Right renal pelvis (tissue), 4 donors: ENCODE data around the gene SLC30A2. TPM values are rescaled to one million over a fixed set of nuclear protein-coding genes. Genes with fewer than 3 reads are reported as not detected.

Experiments
- DNase-seq, 4 donors: peaks; one replicate each; pipeline ENCODE4 v3.0.0-alpha.2; 2013; ENCODE audit warnings: low read depth in 4 of 4, low spot score in 3 of 4, missing footprints in 1 of 4
- polyA plus RNA-seq, 4 donors: library from polyadenylated mRNA; unstranded; fragments of 120-200 nt; gene quantifications; one replicate each; pipeline ENCODE4 v1.2.1, GENCODE V29; 2013; ENCODE audit not compliant: insufficient read length in 4 of 4

The SLC30A2 gene
- polyA plus RNA-seq, 4 donors = 3.1 to 6.8 (median 4.8) TPM

DNA sequence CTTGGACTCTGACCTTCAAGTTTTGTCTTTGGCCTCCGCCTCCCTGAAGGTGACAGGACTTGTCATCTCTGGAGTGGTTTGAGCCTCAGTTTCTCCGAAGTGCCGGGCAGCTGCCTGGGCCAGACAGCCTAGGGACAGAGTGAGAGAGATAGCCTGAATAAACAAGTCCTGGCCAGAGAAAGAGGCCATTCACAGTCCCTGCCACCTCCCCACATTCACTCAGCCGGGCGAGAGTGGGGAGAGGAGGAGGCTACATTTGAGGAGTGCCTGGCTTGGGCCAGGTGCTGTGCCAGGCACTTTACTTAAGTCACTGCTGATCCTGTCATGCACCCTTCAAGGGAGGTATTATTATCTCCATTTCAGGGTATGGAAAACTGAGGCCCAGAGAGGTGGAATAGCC, 20.9 kb downstream of the SLC30A2 start:
- DNase-seq = no peak

DNA sequence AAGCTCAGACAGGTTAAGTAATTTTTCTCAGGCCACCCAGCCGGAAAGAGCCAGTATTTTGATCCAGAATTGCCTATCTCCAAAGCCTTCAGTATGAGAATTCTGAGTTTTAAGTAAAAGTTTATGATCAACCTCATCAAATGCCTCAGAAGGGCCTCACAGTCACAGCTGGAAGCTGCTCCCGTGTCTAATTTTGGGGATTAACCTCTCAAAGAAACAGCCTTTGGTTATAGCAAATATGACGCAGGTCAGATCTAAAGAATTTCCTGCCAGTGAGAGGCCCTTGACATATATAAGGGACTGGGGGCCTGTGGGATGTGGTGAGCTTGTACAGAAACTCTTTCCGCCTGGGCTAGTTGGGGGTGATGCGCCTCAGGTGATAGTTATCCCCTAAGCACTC, 22.1 kb downstream of the SLC30A2 start:
- DNase-seq = no peak

DNA sequence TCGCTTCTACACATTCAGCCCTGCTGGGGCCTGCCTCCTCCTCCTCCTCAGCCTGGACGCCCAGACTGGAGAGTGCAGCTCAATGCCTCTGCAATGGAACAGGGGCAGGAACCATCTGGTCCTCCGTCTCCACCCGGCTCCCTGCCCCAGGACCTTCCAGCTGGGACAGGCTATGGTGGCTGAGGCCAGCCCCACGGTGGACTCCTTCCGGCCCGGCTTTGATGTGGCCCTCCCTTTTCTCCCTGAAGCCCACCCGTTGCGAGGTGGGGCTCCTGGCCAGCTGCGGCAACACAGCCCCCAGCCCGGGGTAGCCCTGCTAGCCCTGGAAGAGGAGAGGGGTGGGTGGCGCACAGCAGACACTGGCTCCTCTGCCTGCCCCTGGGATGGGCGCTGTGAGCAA, 22.9 kb downstream of the SLC30A2 start:
- DNase-seq = no peak

DNA sequence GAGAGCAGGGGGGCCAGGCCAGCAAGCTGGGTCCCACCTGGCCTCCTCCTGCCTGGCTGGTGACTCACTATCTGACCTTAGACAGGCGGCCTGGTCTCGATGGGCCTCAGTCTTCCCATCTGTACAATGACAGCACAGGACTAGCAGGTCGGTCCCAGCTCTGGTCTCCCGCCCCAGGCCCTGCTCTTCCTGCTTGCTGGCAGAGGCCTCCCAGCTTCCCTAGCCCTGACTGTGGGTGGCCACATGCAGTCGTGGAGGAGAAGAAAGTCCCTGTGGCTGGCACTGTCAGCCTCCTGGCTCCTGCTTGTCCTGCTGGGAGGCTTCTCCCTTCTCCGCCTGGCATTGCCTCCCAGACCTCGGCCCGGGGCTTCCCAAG, 23.5 kb downstream of the SLC30A2 start:
- DNase-seq = no peak

DNA sequence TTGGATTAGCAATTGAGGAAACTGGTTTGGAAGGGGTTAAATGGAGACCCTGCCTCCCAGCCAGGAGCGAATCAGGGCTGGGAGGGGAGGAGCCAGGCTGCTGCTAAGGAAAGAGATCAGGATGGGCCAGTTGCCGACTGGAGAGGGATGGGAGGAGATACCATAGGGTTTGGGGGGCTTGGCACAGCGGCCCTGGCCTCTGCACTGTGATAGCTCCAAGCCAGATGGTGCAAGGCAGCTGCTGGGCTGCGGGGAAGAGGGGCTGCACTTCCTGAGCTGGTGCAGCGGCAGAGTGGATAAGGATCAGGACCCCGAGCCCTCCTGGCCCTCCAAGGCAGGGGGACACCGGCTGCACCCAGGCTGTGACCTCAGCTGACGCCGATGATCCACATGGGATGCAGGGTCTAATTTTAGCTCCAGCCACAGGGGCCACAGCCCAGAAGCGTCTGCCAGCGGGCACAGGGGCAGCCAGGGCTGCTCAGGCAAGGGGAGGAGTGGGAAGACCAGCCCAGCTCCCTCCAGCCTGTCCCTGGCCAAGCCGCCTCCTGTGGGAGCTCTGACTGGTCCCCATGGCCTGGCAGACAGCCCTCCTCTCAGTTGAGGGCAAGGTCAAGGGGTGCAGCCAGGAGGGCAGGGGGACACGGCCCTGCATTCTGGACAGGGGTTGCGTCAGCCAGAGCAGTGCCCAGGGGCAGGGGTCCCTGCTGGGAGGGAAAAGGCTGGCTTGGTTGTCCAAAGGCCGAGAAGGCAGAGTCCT, 24.1 kb downstream of the SLC30A2 start, which contains the start of gene EXTL1:
TSS of gene EXTL1 (plus strand) at position 129 of the 757 bp plus-strand sequence. CDS start 872 bp downstream, outside the sequence.
- DNase-seq = peak in 1 of 4 donors; percentile 38

DNA sequence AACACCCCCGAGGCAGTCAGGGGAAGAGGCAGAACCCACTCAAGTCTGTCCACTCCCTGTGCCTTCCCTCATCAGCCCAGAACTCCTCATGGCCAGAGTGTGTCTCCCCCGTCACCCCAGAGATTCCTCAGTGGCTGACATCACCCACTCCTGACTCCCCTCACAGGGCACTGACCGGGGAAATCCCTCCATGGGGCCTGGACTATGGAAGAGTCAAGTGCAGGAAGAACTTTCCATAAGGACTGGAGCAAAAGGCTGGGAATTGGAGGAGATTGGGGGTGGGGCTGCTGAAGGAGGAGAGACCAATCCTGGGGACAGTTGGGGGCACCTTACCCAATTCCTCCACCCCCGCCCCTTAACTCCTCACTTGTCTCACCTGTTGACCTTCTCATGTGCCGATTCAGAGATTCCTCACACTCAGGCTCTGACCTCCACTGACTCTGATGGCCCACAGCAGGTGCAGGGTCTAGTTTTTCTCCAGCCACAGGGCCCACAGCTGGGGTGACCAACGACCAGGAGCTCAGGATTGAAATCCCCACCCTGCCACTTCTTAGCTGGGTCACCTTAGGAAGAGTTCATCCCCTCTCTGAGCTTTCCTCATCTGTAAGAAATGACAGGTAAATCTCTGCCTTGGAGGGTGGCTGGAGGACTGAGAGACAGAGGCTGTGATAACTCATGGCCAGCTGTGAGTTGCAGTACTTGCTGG, 24.8 kb downstream of the SLC30A2 start:
- DNase-seq = no peak

DNA sequence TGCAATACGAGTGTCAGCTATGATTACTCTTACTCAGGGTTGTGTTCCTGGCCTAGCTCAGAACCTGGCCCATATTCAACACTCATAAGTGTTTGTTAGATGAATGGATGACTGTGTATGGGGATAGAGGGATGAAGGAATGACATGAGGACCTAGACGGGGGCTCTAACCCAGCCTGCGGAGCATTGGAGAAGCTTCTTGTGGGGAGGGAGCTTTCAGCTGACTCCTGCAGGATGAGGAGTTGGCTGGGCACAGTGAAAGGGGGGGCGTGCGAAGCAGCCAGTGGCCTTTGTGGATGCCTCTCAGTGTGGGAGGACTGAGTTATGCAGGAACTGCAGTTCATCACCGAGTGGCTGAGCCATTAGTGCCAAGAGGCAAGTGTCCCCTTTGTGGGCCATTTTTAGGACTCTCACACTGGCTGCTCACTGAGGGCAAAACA, 25.6 kb downstream of the SLC30A2 start:
- no peak for DNase-seq

DNA sequence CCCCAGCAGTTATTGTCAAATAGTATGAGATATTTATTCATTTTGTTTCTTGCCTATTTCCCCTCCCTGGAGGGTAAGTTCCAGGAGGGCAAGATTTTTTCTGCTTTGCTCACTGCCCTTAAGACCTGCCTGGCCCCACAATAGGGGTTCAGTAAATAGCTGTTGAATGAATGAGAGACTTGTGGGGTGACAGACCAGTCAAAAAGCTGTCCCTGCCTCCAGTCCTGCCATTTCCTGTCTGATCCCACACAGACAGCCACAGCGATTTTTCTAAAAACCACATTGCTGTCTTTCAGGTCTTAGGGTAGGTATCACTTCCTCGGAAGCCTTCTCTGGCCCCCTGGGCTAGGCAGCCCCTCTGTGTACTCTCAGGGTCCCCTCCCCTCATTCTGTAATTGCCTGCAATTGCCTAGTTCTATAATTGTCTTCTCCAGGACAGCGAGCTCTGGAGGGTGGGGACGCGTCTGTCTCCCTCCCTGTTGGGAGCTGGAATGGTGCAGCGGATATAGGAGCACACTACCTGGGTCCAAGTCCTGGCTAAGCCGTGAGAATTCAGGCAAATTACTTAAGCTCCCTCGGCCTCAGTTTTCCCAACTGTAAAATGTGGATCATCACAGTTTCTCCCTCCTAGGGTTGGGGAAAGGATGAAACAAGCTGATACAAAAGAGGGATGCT, 26.1 kb downstream of the SLC30A2 start:
- DNase-seq = no peak

DNA sequence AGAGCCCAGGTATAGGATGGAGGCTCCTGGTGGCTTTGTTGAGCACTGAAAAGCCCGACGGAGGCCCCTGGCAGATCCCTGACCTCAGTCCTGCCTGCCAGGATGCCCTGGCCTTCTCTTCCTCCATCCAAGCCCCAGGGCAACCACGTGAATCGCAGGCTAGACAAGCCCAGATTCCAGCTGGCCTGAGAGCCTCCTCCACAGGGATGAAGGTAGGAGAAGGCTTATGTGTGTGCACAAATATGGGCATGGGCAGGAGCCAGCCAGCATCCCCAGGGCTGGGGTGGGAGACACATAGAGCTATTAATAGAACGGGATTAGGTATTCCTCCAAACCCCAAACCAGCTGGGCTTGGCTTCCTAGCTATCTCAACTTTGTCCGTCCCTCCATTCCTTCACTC, 28.3 kb downstream of the SLC30A2 start:
- DNase-seq = no peak

DNA sequence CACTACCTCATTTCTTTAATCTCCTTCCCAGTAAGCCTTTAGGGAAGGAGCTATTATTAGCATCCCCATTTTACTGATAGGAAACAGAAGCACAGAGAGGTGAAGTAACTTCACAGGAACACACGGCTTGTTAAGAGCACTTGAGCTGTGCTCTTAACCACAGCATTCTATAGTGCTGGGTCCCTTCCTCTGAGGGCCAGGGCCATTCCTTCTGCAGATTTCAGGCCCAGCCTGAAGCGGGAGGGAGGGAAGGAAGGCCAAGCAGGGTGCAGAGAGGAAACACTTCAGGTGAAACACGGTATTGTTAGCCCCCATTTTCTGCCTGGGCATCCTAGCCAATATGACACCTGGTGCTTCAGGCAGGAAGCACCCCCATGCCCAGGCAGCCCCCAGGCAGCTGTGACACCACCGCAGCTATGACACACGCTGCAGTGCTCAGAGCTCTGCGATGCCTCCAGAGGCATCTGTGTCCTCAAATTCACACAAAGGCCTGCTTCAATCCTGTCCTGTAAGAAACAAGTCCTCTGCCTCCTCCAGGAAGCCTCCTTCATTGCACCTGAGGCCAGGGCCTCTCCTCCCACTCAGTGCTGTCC, 28.9 kb downstream of the SLC30A2 start:
- no peak for DNase-seq

DNA sequence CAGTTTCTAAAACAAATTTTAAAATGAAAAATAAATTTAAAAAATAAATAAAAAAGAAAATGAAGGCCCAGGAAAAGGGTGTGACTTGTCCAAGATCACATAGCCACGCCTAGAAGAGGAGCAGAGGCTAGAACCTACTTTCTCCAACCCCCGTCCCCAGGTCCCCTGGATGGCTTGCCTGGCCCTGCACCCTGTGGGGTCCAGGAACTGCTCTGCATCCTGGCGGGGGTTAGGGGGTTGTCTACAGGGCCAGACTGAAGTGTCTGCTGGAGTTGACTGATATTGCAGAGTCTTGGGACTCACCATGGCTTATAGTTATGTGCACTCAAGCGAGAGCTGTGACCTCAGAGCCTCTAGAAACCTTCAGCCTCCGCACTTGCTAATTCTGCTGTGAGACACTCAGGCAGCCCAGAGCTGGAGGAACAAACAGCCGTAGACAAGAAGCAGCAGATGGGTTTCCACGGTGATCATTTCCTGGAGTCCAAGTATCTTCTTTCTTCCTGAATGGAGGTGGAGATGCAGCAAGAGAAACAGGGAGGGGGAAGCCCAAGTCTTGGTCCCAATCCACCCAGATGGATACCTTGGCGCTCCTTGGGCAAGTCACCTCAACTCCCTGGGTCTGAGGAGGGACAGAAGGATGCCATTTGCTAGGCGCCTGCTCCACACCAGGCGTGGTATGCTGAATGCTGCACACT, 29.5 kb downstream of the SLC30A2 start:
- no peak for DNase-seq

DNA sequence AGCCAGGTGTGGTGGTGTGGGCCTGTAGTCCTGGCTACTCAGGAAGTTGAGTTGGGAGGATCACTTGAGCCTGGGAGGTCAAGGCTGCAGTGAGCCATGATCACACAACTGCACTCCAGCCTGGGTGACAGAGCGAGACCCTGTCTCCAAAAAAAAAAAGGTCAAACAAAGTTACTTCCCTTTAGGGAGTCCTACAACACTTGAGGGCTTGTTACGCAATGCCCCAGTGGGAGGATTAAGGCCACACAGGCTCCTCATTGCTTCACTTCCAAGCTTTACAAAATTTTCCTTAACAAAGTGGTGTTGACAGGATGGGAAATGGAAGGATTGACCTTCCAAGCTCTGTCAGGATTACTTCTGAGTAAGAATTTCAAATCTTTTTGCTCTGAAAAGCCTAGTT, 30.6 kb downstream of the SLC30A2 start:
- no peak for DNase-seq

DNA sequence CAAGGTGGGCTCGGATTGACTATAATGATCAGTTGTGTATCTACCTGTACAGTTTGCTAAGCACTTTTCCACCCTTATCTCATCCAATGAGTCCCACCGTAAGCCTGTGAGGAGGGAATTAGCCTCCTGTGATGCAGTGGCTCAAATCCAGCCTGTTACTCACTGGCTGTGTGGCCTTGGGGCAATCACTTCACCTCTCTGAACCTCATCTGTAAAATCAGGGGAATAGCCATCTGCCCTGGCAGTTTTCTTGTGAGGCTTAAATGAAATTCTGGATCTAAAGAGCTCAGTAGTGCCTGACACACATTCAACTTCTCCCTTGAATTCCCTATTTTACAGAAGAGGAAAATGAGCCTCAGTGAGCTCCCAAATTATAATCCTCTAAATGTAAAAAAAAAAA, 31.7 kb downstream of the SLC30A2 start:
- no peak for DNase-seq

DNA sequence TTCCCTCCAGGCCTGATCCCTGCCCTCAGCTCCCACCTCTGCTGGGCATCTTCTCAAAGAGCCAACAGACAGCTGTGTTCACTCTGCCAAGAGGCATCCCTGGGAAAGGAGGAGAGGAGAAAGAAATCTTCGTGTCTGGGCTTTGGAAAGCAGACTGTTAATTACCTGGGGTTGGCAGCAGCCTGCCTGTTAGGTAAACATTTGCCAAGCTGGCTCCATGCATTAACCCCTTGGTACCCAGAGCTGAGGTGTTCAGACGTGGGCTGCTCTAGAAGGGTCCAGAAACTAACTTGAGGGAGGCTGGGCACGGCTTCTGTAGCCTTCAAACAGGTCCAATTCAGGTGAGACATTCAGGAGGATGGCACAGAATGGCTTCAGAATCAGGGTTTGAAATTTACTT, 33.1 kb downstream of the SLC30A2 start:
- DNase-seq = no peak

DNA sequence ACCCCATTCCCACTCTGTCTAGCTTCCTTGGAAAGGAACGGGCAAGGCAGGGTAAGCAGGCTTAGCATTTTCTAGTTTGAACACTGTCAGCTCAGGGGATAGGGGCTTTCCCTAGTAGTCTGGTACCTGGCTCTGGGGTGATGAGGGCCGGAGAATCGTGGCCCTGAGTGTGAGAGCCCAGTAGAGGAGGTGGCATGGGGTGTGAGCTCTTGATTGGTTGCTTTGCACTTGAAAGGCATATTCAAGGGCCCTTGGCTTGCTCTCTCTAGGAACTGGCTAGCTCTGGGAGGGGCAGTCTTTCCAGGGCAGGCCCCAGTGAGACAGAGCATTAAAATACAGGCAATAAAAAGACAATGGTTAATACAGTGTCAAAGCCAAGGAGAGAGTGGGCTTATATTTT, 35.1 kb downstream of the SLC30A2 start:
- no peak for DNase-seq

DNA sequence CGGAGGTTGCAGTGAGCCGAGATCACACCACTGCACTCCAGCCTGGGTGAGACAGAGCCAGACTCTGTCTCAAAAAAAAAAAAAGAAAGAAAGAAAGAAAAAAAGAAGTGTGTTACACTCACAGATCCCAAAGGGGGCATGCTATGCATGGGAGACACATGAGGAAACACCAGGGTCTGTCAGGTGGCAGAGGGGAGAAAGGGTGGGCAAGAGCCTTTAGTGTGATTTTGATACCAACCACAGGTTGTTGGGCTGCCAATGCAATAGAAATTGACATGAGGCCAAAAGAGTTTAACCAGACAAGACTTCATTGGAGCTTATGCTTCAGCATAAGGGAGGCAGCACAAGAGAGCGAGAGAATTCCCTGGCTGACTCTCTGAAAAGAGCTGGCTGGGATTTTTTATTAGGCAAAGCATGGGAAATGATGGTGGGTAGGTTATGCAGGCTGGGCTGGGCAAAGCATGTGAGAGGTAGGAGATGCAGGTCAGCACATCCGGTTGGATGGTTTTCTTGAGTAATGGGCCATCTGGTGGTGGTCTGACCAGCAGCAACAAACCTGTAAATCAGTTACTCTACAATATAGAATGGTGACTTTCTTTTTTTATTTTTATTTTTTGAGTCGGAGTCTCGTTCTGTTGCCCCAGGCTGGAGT, 36.0 kb downstream of the SLC30A2 start:
- peak in 1 of 4 donors; percentile 7 for DNase-seq

DNA sequence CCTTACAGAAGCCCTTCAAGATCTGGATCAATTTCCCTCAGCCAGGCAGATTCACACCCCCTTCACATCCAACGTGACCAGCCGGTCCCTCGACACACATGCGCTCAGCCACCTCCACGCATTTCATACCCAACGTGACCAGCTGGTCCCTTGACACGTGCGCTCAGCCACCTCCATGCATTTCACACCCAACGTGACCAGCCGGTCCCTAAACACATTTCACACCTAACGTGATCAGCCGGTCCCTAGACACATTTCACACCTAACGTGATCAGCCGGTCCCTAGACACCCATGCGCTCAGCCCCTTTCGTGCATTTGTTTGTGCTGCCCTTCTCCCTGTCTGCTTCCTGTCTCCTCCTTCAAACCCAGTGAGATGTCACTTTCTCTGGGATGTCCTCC, 39.2 kb downstream of the SLC30A2 start:
- DNase-seq = no peak

DNA sequence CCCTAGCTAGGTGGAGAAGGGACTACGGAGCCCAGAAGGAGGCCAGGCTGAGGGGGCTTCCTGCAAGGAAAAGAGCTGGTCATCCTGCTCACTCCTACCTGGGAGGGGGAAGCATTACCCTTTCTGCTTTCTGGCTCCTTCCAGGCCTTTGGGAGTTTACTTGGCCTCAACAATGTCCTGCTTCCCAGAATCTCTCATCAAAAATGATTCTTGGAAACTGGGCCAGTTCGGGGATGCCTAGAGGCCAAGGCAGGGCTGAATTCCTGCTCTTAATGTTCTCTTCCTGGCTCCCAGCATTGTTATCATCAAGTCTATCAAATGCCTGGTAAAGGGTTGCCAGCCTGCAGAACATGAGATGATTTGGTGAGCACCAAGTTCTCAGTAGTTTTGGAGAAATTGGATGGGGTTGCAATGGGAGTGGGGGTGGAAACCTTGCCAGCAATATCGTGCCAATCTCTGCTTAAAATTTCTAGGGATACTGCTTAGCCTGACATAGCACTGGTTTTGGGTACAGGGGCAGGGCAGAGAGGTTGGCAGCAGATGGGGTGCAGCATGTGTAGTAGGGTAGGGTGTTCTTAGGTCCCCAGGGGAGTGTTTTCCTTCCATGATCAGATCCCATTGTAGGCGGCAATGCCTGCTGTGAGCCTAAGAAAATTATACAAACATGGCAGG, 40.3 kb downstream of the SLC30A2 start:
- no peak for DNase-seq

DNA sequence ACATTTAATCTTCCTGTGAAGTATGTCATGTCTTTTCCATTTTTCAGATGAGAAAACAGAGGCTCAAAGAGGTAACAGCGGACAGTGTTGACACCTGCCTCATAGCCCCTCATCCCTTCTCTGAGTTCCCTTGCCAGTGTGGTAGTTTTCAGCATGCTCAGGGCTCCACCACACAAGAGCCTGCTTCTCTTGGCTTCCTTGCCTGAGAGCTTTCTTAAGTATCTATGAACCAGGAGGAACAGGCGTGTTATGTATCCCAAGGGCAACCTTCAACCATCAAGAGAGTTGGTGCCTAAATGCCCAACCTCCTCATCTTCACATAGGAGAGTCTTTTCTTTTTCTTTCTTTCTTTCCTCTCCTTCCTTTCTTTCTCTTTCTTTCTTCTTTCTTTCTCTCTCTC, 42.2 kb downstream of the SLC30A2 start:
- no peak for DNase-seq

DNA sequence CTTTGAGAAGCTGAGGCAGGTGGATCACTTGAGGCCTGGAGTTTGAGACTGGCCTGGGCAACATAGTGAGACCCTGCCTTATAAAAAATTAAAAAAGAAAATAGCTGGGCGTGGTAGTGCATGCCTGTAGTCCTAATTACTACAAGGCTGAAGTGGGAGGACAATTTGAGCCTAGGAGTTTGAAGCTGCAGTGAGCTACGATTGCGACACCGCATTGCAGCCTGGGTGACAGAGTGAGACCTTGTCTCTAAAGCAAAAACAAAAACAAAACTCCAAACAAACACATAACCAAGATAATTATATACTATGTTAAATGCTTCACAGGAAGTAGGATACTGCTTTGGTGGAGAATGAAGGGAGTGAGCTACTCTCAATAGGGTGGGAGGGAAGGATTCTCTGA, 42.7 kb downstream of the SLC30A2 start:
- no peak for DNase-seq
